Limb (tissue), 2 donors: ENCODE data around the gene DNAJC7.
"Not testable (repeated sequence)": the region's sequence is repeated elsewhere in the genome, so short reads cannot be mapped to it uniquely, and the experiment has no call there.

Experiments
- DNase-seq, 2 donors: peaks; one replicate each; pipeline ENCODE4 v3.0.0-alpha.2; 2016; ENCODE audit errors: extremely low spot score in 2 of 2

DNAJC7 gene

DNA sequence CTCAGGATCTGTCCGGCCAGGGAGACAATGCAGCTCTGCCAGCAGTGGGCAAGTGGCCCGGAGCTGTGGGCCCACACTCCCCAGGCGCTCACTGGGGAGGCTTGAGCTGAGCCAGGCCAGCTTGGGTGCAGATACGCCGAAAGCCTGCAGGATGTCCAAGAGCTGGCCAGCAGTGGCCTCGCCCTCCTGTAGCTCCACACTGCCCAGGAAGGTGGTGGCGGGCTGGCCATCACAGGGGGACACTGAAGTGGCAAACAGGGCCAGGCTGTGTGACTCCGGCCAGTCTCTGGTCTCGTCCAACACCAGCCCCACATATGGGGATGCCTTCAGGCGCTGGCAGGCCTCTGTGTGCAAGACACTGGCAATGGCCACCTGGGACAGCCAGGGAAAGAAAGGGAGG is 23.6 kb upstream of the DNAJC7 start:
- no peak for DNase-seq

DNA sequence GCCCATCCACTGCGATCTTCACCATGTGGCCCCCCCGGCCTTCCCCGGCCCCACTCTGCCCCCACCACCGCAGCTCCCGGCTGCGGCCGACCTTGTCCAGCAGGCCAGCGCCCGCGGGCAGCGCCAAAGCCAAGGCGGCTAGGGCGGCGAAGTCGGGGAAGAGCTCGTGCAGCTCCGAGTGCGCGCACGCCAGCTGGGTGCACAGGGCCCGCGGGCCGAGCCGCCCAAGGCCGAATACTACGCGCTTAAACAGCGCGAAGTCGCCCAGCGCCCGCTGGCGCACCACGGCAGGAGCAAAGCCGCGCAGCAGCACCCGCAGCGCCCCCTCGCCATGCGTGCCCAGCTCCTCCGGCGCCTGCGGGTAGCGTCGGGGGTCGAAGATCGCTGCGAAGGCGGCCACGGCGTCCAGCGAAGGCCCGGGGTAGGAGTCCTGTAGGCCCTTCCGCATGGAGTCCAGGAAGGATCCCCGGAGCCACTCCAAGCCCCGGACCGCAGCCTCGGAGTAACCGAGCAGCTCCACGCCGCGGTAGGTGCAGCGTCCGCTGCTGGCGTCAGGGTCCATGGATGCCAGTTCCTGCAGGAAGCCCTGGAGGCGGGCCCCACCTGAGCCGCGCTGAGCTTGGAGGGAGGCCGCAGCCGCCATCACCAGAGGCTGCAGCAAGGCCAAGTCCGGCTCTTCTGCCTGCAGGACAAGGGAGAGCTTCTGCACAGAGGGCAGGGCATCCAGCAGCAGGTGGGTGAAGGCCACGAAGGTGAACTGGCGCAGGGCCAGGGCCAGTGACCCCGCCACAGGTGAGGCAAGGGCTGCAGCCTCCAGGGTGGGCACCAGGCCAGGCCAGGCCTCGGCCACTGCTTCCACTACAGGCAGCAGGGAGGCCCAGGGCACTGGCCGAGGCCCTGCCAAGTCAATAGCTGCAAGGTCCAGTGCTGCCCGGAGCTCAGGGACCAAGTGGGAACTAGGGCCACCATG is 22.8 kb upstream of the DNAJC7 start:
- DNase-seq: no peak

- no peak for DNase-seq
These were observed 21.2 kb upstream of the DNAJC7 start for GRCh38 chr17:42038221-42038973.

- DNase-seq: no peak
These were observed 16.8 kb upstream of the DNAJC7 start for GRCh38 chr17:42034059-42034458.

GRCh38 chr17:42031584-42031983 is 14.3 kb upstream of the DNAJC7 start:
- DNase-seq: no peak

DNA sequence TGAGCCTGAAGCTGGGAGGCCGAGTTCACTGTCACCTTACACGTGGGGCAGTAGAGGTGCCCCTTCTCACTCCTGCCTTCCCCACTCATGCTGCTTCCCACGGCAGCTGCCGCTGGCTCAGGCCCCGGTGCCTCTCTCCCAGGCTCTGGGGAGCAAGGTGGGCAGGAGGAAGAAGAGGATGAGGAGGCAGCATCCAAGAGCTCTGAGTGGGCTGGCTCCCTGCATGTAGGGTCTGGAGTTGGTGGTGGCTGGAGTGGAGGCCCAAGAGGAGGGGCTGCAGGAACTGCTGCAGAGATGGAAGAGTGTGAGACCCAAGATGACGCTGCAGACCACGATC is 11.5 kb upstream of the DNAJC7 start:
- no peak for DNase-seq

DNA sequence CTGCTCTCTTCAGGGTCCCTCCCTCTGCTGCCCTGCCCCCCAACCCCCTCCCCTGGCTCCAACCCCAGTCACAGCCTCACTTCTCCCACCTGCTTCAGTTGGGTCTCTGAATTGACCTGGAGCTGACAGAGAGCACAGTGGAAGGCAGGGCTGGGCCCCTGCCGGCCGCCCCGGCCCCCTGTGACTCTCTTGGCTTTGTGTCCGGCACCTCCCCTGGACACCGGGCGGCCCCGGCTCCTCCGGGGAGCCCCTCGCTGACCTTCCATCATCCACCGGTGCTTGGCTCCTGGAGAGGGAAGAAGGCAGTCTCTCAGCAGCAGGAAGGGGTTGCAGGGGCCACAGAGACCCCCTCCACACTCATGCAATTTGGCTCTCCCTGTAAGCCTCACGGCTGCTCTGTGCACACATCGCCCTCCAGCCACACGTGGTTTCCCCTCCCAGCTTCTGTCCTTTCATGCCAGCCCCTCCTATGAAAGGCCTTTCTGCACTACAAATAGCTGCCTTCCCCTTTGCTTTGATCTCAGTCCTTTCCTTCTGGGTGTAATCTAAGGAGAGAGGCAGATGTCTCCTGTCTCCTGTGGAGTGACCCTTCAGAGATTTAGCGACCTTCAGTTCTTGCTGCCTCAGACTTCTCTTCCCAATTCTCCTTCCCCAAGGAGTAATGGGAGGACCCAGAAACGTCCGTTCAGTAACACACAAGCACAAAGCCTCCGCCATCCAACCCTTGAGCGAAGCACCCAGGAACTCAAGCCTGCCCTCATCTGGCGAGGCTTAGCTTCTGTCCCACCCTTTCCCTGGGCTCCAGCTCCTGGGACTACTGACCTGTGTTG is 10.9 kb upstream of the DNAJC7 start:
- DNase-seq: no peak

DNA sequence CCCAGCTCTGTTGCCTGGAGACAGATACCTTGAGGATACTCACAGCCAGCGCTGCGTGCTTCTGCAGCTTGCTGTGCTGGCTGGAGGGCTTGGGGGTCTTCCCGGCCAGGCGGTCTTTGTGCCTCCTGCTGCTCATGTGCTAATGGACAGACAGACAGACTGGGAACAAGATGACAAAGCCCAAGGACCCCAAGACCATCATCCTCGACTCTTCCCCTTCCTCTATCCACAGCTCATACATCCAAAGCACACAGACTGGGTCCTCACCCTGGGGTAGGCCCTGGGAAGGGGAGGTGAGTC is 10.3 kb upstream of the DNAJC7 start:
- DNase-seq: no peak

DNA sequence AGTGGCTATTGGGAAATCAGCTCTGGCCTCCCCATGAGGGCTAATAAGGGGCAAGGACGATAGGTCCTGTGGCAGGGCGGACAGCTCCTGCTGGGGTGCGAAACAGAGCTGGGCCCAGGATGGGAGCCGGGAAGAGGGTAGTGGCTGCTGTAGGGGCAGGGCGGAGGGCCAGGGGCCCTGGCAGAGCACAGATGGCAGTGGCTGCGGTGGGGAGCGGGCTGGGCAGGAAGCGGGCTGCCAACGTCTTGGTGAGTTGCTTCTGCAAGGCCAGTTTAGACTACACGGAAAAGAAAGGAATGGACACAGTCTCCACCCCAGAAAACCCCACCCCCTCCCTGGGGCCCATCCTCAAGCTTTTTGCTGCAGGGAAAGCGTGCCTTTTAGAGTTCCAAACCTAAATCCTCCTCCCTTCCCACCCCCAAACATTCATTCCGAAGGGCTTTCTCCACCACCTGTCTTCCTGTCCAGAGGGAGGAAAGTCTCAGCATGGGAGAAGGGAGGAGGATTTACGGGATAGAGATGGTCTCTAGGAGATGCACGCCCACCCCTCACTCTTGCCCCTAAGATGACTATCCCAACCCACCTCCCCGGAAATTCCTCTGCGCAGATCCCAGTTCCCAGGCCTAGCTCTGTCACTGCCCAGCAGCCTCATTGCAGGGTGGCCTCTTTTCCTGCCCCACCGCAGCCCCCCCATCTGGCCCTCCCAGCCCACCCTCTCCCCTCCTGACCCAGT is 9.8 kb upstream of the DNAJC7 start:
- no peak for DNase-seq

DNA sequence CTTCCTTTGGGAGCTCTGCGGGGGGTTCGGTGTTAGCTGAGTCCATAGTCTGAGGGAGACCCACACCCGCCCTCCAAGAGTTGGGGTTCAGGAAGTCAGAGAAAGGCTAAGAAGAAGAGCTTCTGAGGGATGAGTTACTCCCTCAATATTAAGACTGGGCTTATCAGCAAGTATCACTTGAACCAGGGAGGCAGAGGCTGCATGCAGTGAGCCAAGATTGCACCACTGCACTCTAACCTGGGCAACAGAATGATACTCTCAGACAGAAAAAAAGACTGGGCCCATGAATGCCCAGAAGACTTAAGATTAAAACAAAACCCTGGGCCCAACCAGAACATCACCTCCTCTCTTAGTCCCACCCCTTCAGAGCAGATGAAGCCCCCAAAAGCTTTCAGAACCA is 8.7 kb upstream of the DNAJC7 start:
- DNase-seq: no peak

DNA sequence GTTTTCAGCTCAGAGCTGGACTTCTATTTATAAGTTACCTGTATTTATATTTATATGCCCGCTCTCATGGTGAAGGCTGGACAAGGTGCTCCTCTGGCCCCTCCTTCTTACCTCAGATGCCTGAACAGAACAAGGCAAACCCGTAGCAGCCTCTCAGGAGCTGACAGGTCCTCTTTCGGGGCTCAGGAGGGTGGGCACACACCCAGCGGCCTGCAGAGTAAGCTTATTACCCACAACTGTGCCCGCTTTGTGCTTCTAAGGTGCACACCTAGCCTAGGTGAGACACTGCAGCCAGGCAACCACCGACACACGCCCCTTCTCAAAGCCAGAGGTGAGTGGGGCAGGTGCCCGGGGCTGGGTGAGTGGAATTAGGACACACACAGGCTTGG is 7.9 kb upstream of the DNAJC7 start:
- DNase-seq: no peak

GRCh38 chr17:42023524-42024349 is 6.5 kb upstream of the DNAJC7 start:
- no peak for DNase-seq

DNA sequence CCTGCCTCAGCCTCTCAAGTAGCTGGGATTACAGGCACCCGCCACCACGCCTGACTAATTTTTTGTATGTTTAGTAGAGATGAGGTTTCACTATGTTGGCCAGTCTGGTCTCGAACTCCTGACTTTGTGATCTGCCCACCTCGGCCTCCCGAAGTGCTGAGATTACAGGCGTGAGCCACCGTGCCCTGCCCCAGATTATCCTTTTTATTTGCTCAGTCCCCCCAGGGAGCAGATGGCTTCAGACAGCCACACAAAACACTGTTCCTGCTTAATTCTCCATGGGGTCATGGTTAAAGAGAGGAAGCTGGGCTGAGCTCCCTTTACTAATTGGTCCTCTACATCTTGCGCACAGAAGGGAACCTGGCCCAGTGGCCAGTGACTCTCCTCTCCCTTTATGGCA is 3.6 kb upstream of the DNAJC7 start:
- not testable (repeated sequence) for DNase-seq

DNA sequence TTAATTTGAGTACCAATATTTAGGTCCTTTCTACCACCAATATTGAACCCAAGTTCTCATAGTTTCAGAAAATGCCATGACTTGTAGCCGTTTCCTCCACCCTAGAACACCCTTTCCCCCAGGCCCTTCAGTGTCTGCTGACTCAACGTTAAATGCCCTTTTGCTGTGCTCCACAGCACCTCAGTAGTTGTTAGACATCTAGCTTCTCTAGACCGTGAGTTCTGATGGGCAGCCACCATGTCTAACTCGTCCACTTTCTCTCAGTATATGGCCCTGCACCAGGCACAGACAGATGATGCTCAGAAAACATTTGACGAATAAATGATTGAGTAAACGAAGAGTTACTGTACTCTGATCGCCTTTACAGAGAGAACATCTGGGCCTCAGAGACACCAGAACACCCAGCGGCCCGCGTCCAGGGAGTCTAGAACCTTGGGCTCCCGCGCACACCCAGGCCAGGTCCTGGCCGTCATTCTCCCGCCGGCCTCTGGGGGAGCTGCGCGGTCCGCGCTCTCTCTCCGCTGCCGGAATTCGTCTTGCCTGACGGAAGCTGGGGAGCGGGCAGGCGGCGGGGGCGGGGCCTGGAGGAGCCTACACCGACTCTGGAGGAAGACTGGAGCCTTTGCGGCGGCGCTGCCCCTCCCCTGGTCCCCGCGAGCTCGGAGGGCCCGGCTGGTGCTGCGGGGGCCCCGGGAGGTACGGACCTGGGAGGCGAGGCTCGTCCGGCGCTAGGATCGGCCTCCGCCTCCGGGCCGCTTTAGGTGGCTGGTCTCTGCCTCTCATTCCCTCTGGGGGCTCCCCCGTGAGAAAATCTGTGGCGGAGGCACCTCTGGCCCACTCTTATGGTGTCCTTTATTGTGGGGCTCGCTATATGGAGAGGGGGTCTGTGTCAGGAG is 2.5 kb upstream of the DNAJC7 start, which contains the start of gene NKIRAS2:
TSS of gene NKIRAS2 (plus strand) at position 582 of the 896 bp plus-strand sequence. CDS start 1,488 bp downstream, outside the sequence.
- peak; percentile 91 to 95 for DNase-seq

DNA sequence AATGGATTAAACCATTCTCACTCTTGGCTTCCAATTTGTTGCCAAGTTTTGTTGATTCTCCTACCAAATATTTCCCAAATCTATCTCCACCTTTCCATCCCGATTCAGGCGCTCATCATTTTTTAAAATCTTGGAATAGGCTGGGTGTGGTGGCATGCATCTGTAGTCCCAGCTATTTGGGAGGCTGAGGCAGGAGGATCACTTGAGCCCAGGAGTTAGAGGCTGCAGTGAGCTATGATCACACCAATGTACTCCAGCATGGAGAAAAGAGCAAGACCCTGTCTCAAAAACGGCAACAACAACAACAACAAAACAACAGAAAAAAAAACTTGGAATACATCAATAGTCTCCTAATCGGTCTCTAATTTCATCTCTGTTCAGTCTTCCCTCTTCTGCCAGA is 1.7 kb upstream of the DNAJC7 start:
- DNase-seq: no peak

DNA sequence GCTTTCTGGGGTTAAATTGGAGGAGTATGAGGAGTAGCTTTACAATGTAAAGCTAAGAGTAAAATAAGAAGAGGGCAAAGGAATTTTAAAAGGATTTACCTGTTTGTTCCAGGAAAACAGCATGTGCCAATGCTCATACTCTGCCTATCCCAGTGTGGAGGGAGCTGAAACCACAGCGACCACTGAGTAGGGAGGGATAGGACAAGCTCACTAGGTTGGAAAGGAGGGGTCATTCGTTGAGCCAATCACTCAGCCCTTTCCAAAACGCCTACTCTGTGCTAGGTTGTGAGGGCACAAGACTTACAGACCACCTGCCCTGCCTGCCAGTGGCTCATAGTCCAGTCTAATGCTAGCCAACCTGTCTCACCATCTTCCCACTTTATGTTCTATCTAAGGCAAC is 1.1 kb upstream of the DNAJC7 start:
- no peak for DNase-seq

- no peak for DNase-seq
These were observed 594 bp upstream of the DNAJC7 start for GRCh38 chr17:42017866-42018200.

DNA sequence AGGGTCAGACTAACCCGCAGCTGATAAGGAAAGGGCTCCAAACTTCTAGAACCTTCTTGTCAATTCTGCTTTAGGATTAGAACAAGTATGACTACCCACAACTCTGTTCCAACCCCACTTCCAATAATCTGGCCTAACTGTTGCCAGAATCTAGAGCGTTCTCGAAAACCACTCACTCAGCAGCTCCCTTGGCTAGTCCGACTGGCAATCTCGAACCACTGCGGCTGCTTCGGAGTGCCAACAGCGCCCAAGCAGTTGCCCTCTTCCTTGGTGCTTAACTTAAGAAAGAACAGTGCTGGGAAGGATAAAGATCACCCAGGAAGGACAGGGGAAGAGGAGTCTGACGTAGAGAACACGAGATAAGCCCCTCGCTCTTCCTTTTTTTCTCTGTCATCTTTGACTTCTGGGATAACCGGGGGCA is 818 bp downstream of the DNAJC7 start:
- peak in 1 of 2 donors; percentile 42 for DNase-seq

GRCh38 chr17:42013740-42014139 is 3.5 kb downstream of the DNAJC7 start:
- DNase-seq: not testable (repeated sequence)
